ENCODE measurements around the gene STATH.

Gene STATH

DNA sequence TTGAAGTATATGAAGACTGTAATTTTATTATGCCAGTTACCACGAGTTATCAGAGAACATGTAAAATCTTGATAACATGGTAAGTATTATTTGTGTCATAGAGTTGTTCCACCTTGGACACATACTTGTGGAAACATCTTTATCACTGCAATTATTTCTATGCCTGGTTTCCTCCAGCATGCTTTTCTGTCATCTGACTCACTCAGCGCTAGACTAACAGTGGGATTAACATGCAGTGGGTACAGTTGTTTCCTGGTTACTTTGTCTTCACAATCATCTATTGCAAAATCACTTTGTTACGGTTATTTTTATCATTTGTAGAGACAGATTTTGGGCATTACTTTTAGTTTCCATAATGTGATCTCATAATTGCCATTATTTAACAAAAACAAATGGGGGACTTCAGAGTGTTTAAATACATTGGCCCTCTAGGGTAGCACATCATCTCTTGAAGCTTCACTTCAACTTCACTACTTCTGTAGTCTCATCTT, at the start of gene STATH:
STATH (plus strand) TSS at position 441 of the 491 bp plus-strand sequence. CDS start 2,472 bp downstream, outside the sequence.
- DNase-seq (ENCODE audit: low spot score) = no peak
- TF ChIP-seq, protein P1, sequence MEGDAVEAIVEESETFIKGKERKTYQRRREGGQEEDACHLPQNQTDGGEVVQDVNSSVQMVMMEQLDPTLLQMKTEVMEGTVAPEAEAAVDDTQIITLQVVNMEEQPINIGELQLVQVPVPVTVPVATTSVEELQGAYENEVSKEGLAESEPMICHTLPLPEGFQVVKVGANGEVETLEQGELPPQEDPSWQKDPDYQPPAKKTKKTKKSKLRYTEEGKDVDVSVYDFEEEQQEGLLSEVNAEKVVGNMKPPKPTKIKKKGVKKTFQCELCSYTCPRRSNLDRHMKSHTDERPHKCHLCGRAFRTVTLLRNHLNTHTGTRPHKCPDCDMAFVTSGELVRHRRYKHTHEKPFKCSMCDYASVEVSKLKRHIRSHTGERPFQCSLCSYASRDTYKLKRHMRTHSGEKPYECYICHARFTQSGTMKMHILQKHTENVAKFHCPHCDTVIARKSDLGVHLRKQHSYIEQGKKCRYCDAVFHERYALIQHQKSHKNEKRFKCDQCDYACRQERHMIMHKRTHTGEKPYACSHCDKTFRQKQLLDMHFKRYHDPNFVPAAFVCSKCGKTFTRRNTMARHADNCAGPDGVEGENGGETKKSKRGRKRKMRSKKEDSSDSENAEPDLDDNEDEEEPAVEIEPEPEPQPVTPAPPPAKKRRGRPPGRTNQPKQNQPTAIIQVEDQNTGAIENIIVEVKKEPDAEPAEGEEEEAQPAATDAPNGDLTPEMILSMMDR (IDR thresholded peaks at IDR 0.05; ENCODE audit: extremely low read depth, missing control alignments) = no peak

DNA sequence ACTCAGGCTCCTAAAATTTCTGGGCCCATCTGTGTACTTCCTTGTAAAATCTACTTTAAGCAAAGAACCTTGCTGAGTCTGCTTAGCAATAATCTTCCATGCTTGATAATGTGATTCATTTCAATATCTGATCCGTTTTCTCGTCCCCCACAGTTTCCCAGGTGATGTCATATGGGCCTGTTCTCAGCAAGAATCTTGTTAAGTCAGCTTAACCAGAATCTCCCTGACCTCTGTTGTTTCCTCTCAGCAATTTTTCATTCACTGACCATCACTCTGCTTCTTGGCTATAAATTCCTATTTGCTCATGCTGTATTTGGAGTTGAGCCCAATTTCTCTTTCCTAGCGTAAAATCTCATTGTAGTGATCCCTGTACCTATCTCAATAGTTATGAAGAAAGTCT, 44.2 kb upstream of the STATH start:
- TF ChIP-seq, protein P1 (IDR thresholded peaks at IDR 0.05; ENCODE audit: extremely low read depth, missing control alignments) = no peak
- no peak for DNase-seq (ENCODE audit: low spot score)

DNA sequence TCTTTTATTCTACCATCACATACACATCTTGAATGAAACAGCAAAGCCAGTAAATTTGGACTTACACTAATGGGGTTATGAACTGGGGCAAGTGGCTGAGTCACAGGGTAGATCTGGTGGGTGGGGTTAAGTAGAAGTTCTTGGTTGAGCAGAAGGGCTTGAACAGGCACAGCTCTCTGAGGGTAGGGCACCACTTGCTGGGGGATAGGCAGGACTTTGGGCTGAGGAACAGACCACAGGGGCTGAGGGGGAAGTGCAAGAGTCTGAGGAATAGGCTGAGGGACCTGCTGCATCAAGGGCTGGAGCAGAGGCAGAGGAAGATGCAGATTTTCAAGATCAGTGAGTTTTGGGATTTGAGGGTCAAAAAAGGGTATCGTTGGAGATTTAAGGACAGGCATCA, 38.6 kb upstream of the STATH start:
- TF ChIP-seq, protein P1 (IDR thresholded peaks at IDR 0.05; ENCODE audit: extremely low read depth, missing control alignments) = no peak
- DNase-seq (ENCODE audit: low spot score) = no peak

- TF ChIP-seq, protein P1 (IDR thresholded peaks at IDR 0.05; ENCODE audit: extremely low read depth, missing control alignments) = no peak
Observed at GRCh38 chr4:69965628-69966027, 30.1 kb upstream of the STATH start, which contains the start of gene CSN2. TSS of gene CSN2 (minus strand) at chr4:69965728. CDS start at chr4:69960995, 4,733 bp downstream.

GRCh38 chr4:69970071-69970470, 25.7 kb upstream of the STATH start:
- DNase-seq (ENCODE audit: low spot score) = no peak

More at GRCh38 chr4:69965628-69966027, 30.1 kb upstream of the STATH start, which contains the start of gene CSN2:
- DNase-seq (ENCODE audit: low spot score) = no peak

DNA sequence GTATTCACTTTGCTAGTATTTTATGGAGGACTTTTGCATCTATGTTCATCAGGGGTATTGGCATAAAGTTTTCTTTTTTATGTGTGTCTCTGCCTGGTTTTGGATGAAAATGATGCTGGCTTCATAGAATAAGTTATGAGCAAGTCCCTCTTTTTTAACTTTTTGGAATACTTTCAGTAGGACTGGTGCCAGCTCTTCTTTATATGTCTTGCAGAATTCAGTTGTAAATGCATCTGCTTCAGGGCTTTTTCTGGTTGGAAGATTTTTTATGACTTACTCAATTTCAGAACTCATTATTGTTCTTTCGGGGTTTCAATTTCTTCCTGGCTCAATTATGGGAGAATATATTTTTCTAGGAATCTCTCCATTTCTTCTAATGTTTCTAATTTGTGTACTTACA, 21.1 kb upstream of the STATH start:
- DNase-seq (ENCODE audit: low spot score) = no peak
- TF ChIP-seq, protein P1 (IDR thresholded peaks at IDR 0.05; ENCODE audit: extremely low read depth, missing control alignments) = no peak

More at GRCh38 chr4:69970071-69970470, 25.7 kb upstream of the STATH start:
- TF ChIP-seq, protein P1 (IDR thresholded peaks at IDR 0.05; ENCODE audit: extremely low read depth, missing control alignments) = no peak

DNA sequence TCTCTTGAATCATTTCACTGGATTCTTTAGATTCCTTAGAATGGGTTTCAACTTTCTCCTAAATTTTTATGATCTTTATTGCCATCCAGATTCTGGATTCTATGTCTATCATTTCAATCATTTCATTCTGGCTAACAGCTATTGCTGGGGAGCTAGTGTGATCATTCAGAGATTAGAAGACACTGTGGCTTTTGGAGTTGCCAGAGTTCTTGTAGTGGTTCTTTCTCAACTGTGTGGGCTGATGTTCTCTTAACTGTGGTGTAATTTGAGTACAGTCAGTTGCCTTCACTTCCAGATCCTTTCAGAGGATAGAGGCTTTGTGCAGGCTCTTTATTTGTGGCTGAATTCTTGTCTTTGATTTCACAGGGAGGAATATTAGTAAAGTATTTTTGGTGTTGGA, 18.2 kb upstream of the STATH start:
- no peak for DNase-seq (ENCODE audit: low spot score)
- TF ChIP-seq, protein P1 (IDR thresholded peaks at IDR 0.05; ENCODE audit: extremely low read depth, missing control alignments) = no peak

All from GM20000 (cell line).